ENCODE measurements around the gene HYAL2.
"Not testable (repeated sequence)": the region's sequence is repeated elsewhere in the genome, so short reads cannot be mapped to it uniquely, and the experiment has no call there.

The HYAL2 gene

DNA sequence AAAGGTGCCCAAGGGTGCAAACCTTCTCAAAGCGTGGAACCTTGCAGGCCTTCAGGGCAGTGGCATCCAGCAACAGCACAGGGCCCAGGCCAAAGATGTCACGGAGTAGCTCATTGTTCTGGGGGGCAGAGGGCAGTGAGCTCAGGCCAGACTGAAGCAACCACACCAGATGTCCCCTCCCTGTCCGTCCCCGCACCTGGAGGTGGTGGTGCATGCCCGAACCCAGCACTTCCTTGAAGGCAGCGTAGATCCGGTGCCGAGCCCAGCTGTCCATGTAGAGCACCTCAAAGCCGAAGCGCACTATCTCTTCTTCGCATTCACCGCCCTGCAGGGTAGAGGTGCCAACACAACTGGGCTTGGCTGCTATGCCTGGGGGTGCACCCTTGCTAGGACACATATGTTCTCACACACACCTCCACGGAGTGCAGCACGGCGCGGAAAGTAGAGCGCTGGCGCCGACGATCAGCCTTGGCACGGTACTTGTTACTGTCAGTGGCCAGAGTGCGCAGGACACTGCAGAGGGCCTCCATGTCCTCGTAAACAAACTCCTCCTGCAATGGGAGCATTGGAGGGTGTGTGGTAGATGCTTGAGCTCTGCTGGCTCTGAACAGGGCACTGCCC lies 34.0 kb downstream of the HYAL2 start:
- DNase-seq = no peak

- DNase-seq = no peak
These were observed 35.3 kb downstream of the HYAL2 start for GRCh38 chr3:50287262-50287661.

GRCh38 chr3:50286322-50287227 lies 36.0 kb downstream of the HYAL2 start:
- no peak for DNase-seq

GRCh38 chr3:50284121-50284520 lies 38.4 kb downstream of the HYAL2 start:
- DNase-seq = not testable (repeated sequence)

GRCh38 chr3:50279255-50280016 lies 43.1 kb downstream of the HYAL2 start:
- no peak for DNase-seq

- no peak for DNase-seq
These were observed 43.7 kb downstream of the HYAL2 start, which contains the start of gene LSMEM2 for GRCh38 chr3:50278880-50279224. Gene LSMEM2 (plus strand): TSS chr3:50279087. CDS start chr3:50279114, 27 bp downstream.

DNA sequence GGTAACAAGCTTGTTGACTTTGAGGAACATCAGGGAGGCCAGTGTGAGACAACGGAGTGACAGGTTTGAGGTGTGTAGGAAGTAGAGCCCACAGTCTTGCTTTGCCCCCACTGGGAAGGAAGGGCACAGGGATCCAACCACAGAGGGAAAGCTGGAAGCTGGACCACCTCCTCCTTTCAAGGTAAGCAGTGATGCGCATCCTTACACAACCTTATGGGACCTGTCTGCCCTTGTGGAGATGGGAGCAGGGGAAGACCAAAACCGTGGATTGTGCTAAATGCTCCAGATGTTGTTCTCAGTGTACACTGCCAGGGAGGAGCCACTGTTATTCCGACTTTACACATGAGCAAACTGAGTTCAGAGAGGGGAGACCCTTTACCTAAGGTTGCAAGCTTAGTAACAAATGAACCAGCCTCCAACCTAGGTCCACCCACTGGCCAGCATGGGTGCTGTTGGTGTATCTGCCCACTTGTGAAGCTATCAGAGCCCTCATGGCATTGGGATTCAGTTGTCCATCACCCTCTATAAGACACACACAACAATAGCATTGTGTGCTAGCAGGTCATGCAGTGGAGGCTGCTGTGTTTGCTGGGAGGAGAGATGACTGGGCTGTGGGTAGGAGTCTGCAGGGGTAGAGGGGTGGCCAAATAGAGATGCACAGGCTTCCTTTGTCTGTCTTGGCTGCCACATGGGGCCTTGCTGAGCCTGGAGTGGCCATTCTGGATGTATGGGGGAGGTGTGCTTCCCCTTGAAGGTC lies 44.2 kb downstream of the HYAL2 start:
- DNase-seq = no peak

DNA sequence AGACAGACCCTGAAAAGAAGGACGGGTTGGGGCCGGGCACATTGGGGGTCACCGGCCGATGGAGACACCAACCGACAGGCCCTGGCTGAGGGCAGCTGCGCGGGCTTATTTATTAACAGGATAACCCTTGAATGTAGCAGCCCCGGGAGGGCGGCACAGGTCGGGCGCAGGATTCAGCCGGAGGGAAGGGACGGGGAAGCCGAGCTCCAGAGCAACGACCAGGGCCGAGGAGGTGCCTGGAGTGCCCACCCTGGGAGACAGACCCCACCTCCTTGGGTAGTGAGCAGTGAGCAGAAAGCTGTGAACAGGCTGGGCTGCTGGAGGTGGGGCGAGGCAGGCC lies 45.8 kb downstream of the HYAL2 start:
- no peak for DNase-seq

- no peak for DNase-seq
These were observed 46.4 kb downstream of the HYAL2 start for GRCh38 chr3:50275996-50276761.

GRCh38 chr3:50275141-50275995 lies 47.2 kb downstream of the HYAL2 start:
- no peak for DNase-seq

DNA sequence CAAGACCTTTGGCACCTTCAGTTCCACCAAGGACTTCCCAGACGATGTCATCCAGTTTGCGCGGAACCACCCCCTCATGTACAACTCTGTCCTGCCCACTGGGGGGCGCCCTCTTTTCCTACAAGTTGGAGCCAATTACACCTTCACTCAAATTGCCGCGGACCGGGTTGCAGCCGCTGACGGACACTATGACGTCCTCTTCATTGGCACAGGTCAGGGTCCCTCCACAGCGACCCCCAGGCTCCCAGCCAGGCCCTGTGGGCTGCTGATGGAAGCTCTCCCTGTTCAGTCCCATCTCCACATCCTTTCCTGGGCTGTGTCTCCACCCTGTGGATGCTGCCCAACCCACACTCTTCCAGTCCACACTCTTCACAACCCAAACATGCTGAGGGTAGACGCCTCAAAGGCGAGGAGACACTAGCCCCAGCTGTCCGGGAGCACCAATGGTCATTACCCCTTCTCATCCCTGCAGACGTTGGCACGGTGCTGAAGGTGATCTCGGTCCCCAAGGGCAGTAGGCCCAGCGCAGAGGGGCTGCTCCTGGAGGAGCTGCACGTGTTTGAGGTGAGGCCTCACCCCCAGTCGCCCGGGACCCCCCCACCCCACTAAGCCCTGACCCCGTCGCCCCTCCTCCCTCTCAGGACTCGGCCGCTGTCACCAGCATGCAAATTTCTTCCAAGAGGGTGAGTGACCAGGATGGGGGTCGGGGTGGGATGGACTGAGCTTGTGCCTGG lies 48.0 kb downstream of the HYAL2 start:
- DNase-seq = peak; percentile 84

DNA sequence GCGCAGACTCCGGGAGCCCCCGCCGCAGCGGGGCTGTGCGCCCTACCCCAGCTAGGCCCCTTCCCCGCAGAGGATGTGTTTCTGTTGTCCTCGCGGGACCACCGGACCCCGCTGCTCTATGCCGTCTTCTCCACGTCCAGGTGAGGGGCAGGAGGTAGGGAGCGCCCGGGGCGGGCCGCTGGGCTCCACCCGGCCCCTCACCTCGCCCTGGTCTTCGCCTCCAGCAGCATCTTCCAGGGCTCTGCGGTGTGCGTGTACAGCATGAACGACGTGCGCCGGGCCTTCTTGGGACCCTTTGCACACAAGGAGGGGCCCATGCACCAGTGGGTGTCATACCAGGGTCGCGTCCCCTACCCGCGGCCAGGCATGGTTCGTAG lies 48.9 kb downstream of the HYAL2 start:
- no peak for DNase-seq

DNA sequence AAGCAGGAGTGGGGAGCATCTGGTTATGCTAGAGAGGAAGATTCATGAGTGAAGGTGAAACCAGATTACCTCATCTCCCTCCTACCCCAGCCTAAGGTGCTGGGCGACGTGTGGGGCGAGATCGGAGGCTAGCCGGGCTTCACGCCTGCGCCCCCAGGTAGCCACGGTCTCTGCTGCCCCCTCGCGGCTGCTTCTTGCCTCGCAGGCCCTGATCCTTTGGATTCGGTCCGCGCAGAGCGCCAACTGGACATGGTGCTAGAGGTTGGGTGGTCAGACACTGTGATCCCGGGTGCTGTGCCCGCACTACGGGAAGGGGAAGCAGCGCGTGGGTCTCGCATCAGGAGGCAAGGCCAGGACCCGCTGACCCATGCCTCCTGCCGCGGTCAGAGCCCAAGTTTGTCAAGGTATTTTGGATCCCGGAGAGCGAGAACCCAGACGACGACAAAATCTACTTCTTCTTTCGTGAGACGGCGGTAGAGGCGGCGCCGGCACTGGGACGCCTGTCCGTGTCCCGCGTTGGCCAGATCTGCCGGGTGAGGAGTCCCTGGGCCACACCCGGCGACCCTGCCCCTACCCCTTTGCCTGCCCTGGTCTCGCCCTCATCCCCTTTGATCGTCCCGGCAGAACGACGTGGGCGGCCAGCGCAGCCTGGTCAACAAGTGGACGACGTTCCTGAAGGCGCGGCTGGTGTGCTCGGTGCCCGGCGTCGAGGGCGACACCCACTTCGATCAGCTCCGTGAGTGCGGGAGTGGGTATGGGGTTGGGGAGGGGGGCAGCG lies 49.4 kb downstream of the HYAL2 start:
- peak; percentile 99 for DNase-seq

DNA sequence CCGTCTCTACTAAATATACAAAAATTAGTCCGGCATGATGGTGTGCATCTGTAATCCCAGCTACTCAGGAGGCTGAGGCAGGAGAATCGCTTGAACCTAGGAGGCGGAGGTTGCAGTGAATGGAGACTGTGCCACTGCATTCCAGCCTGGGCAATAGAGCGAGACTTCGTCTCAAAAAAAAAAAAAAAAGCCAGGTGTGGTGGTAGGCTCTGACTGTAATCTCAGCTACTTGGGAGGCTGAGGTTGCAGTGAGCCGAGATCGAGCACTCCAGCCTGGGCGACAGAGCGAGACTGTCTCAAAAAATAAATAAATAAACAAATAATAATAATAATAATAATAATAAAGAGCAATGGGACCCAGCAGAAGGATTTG lies 50.0 kb downstream of the HYAL2 start:
- DNase-seq = not testable (repeated sequence)

GRCh38 chr3:50271314-50271936 lies 51.1 kb downstream of the HYAL2 start:
- DNase-seq = no peak

- no peak for DNase-seq
These were observed 51.9 kb downstream of the HYAL2 start for GRCh38 chr3:50270422-50271224.

DNA sequence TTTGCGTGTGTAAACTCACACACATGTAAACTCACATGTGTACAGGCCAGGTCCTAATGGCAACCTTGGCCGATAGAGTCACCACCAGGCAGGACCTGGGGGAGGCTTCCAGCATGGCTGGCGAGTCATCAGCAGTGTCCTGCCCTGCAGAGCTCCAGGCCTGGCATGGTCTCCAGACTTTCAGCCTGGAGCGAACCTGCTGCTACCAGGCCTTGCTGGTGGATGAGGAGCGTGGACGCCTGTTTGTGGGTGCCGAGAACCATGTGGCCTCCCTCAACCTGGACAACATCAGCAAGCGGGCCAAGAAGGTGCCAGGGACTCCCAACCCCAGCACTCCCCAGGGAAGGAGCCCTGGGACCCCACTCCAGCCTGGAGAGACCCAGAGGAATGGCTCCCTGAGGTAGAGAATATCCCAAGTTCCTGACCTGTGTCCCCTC lies 52.5 kb downstream of the HYAL2 start:
- no peak for DNase-seq

DNA sequence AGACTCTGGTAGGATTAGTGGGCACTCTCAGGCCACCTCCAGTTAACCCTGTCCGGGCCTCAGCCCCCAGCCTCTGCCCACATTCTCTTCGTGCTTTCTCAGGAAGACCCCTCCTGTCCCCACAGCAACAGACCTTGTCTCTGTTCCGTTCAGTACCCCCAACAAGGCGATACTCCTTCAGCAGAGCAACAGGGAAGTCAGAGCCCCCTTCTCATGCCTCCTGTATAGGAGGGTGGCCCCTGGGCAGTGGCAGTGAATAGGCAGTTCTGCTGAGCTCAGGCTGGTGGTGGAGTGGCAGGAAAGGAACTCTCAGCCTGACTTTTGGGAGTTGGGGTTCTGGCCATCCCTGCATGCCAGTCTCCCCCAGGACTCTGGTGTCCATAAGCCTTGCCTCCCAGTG lies 53.1 kb downstream of the HYAL2 start:
- DNase-seq = no peak
